ENCODE data around the gene TRIM7.

DNA sequence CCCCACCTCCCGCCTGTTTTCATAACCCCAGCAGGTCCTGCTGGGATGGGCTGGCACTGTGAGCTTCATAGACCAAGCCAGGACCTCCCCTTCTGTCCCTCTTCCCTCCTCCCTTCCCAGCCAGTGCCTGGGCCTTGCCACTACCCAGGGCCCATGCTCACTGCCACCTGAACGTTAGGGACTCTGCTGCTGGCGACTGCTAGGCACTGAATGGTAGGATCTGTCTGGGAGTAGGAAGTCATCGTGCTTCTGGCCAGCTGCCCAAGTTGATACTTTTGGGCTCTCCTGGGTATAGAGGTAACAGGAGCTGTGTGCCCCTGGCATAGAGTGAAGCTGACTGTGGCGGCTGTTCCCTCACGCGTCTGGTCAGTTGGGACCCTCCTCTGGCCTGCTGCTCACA is 26.4 kb upstream of the TRIM7 start:
- TF ChIP-seq, protein P1, sequence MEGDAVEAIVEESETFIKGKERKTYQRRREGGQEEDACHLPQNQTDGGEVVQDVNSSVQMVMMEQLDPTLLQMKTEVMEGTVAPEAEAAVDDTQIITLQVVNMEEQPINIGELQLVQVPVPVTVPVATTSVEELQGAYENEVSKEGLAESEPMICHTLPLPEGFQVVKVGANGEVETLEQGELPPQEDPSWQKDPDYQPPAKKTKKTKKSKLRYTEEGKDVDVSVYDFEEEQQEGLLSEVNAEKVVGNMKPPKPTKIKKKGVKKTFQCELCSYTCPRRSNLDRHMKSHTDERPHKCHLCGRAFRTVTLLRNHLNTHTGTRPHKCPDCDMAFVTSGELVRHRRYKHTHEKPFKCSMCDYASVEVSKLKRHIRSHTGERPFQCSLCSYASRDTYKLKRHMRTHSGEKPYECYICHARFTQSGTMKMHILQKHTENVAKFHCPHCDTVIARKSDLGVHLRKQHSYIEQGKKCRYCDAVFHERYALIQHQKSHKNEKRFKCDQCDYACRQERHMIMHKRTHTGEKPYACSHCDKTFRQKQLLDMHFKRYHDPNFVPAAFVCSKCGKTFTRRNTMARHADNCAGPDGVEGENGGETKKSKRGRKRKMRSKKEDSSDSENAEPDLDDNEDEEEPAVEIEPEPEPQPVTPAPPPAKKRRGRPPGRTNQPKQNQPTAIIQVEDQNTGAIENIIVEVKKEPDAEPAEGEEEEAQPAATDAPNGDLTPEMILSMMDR (IDR thresholded peaks at IDR 0.05): no peak
- TF ChIP-seq POLR2A (IDR thresholded peaks at IDR 0.05): no peak

All from adrenal gland (tissue), 5 donors.